GM12878 (cell line): ENCODE measurements around the gene SLC25A39. TPM values are rescaled to one million over a fixed set of nuclear protein-coding genes. Genes with fewer than 3 reads are reported as not detected.

ENCODE experiments used
- ATAC-seq: fragments of 200-7000 bp; cut with Tn5 transposase; 3 replicates; pipeline ENCODE4 v1.9.1; 2020; ENCODE audit warnings: mild to moderate bottlenecking, moderate library complexity
- BruUV-seq: library from RNA; stranded (reverse); fragments of 400-500 nt; replicated peaks from 2 replicates; lab custom pipeline; 2021; lab: Mats Ljungman, UMichigan
- CTCF ChIA-PET: fragments of 300-600 bp; sonication (Branson Sonifier 250); formaldehyde crosslinking; extraction: SDS; loops from one replicate; lab custom pipeline; 2021; ENCODE audit warnings: inconsistent platforms; lab: Yijun Ruan, JAX
- POLR2A ChIA-PET: fragments of 350-600 bp; formaldehyde crosslinking; extraction: SDS; loops from one replicate; lab custom pipeline; 2021; ENCODE audit warnings: inconsistent platforms; lab: Charles Lee
- RAD21 ChIA-PET: fragments of 300-600 bp; sonication (Branson Sonifier 250); formaldehyde crosslinking; loops from one replicate; lab custom pipeline; 2023; ENCODE audit warnings: antibody characterized with exemption; ENCODE audit not compliant: unreplicated experiment; lab: Charles Lee
- SMC1A ChIA-PET: fragments of 300-600 bp; sonication (Branson Sonifier 250); formaldehyde crosslinking; loops from one replicate; lab custom pipeline; 2023; ENCODE audit not compliant: unreplicated experiment, uncharacterized antibody; lab: Charles Lee
- DNase-seq: peaks from one replicate; pipeline ENCODE4 v3.0.0-alpha.2; 2011; ENCODE audit warnings: low read depth, low spot score
- FAIRE-seq: peaks from 3 replicates; lab custom pipeline; 2011; peaks lifted over from hg19 to GRCh38; lab: Jason Lieb, UNC
- H2AFZ ChIP-seq: 2 replicates; pipeline ENCODE4 v1.6.0; 2011; ENCODE audit warnings: low read depth, low read length, control low read depth; ENCODE audit not compliant: control insufficient read depth
- H3K27ac ChIP-seq: 2 replicates; pipeline ENCODE4 v1.5.1; 2011; ENCODE audit warnings: control low read depth; ENCODE audit not compliant: control insufficient read depth, insufficient read depth
- H3K27me3 ChIP-seq, 2 experiments: replicated peaks in 1 of 2; 2 replicates each; pipeline versions ENCODE4 v1.6.0 to v1.6.1; 2011; ENCODE audit warnings: low read length in 1 of 2; ENCODE audit not compliant: control insufficient read depth in 2 of 2, insufficient read depth in 2 of 2
- H3K36me3 ChIP-seq, 2 experiments: 2 replicates each; pipeline ENCODE4 v1.5.1; 2011; ENCODE audit warnings: low read length in 1 of 2; ENCODE audit not compliant: control insufficient read depth in 2 of 2, insufficient read depth in 2 of 2
- H3K4me1 ChIP-seq: 2 replicates; pipeline ENCODE4 v1.6.1; 2011; ENCODE audit warnings: mild to moderate bottlenecking, low read length, moderate library complexity, mixed read lengths; ENCODE audit not compliant: control insufficient read depth, insufficient read depth
- H3K4me2 ChIP-seq: 2 replicates; pipeline ENCODE4 v1.6.0; 2011; ENCODE audit warnings: control low read depth; ENCODE audit not compliant: control insufficient read depth, insufficient read depth
- H3K4me3 ChIP-seq: fragments of 200-600 bp; sonication (generic); 2 replicates; pipeline ENCODE4 v1.5.1; 2016
- H3K79me2 ChIP-seq: 2 replicates; pipeline ENCODE4 v1.6.0; 2011; ENCODE audit warnings: low read length; ENCODE audit not compliant: control insufficient read depth, insufficient read depth
- H3K9ac ChIP-seq: 2 replicates; pipeline ENCODE4 v1.8.0; 2011; ENCODE audit warnings: low read length, control low read depth, mixed read lengths; ENCODE audit not compliant: control insufficient read depth, insufficient read depth
- H3K9me3 ChIP-seq: replicated peaks from 3 replicates; pipeline ENCODE4 v1.5.1; 2011; ENCODE audit warnings: mild to moderate bottlenecking, low read length; ENCODE audit not compliant: control insufficient read depth, insufficient read depth
- H4K20me1 ChIP-seq: 2 replicates; pipeline ENCODE4 v1.6.0; 2011; ENCODE audit not compliant: control insufficient read depth, insufficient read depth
- BHLHE40 ChIP-seq, 2 experiments: fragments of 450-650 bp in 1 of 2; IDR thresholded peaks; 2 replicates each; pipeline ENCODE4 v1.6.1; 2011 to 2017; ENCODE audit warnings: low read depth in 2 of 2, borderline replicate concordance in 1 of 2, improper control_type of control experiment in 1 of 2, low read length in 1 of 2, mild to moderate bottlenecking in 1 of 2
- BMI1 ChIP-seq: fragments of 450-650 bp; IDR thresholded peaks from 2 replicates; pipeline ENCODE4 v1.6.1; 2016; ENCODE audit warnings: mild to moderate bottlenecking, moderate library complexity, borderline replicate concordance
- CREM ChIP-seq: IDR thresholded peaks from 2 replicates; pipeline ENCODE4 v1.6.1; 2014; ENCODE audit warnings: antibody characterized with exemption, low read depth
- MEF2B ChIP-seq: fragments of 450-650 bp; IDR thresholded peaks from 2 replicates; pipeline ENCODE4 v1.6.1; 2018; ENCODE audit warnings: mild to moderate bottlenecking, moderate library complexity; ENCODE audit not compliant: partially characterized antibody, poor library complexity, severe bottlenecking
- POLR2A ChIP-seq: IDR thresholded peaks from 2 replicates; pipeline ENCODE4 v1.6.1; 2011; ENCODE audit warnings: low read depth, mild to moderate bottlenecking, low read length
- RB1 ChIP-seq: fragments of 450-650 bp; formaldehyde crosslinking; IDR thresholded peaks from 2 replicates; pipeline ENCODE4 v1.6.1; 2017; ENCODE audit warnings: mild to moderate bottlenecking, borderline replicate concordance
- ZBED1 ChIP-seq: IDR thresholded peaks from 2 replicates; pipeline ENCODE4 v1.6.1; 2016; ENCODE audit warnings: borderline replicate concordance
- WGBS: methylation state at CpG from one replicate; pipeline ENCODE4 v1.1.6; 2016; ENCODE audit warnings: low lambda C conversion rate; ENCODE audit not compliant: insufficient replicate concordance, insufficient coverage; ENCODE audit errors: missing lambda C conversion rate; 5-methylcytosine and 5-hydroxymethylcytosine counted together
- in situ Hi-C: fragments of 300-500 bp; cut with MboI; formaldehyde crosslinking; loops from 9 replicates; pipeline ENCODE4 v1.14.3; 2018; ENCODE audit warnings: mixed read lengths
- intact Hi-C: fragments of 100-400 bp; cut with micrococcal nuclease; formaldehyde crosslinking; loops from one replicate; pipeline ENCODE4 v1.14.2; 2022; ENCODE audit not compliant: unreplicated experiment
- polyA plus RNA-seq, 11 experiments: library from polyadenylated mRNA; depleted of rRNA in 4 of 11; unstranded in 6 of 11; stranded (reverse) in 5 of 11; fragments of >200 nt; fragmentation: Nextera tagmentation in 4 of 11; fragmentation: Illumina TruSeq in 1 of 11; extraction: Ambion mirVana in 4 of 11; extraction: Trizol in 1 of 11; gene quantifications; 1 replicate in 1 of 11; 2 replicates in 10 of 11; pipeline versions ENCODE4 v1.2.1 to v1.2.3, GENCODE V29; 2011 to 2016; ENCODE audit warnings: inconsistent platforms in 2 of 11, missing spikeins in 2 of 11, low read depth in 1 of 11
- total RNA-seq, 4 experiments: library from RNA; depleted of rRNA in 3 of 4; stranded (reverse); fragments of >200 nt in 3 of 4; fragmentation: Illumina TruSeq in 1 of 4; extraction: Trizol in 1 of 4; gene quantifications; 2 replicates each; pipeline versions ENCODE4 v1.2.1 to v1.2.3, GENCODE V29; 2013 to 2021
- TF ChIP-seq, protein P1 (sequence below): IDR thresholded peaks from 2 replicates; pipeline ENCODE4 v1.6.1; 2011; ENCODE audit warnings: low read depth, mild to moderate bottlenecking, low read length, moderate library complexity, borderline replicate concordance; ENCODE audit errors: extremely low read depth
- TF ChIP-seq, protein P2 (sequence below), 3 experiments: IDR thresholded peaks in 2 of 3; conservative IDR thresholded peaks in 1 of 3; 2 replicates each; pipeline ENCODE4 v1.5.1; 2011; ENCODE audit warnings: low read depth in 3 of 3, low read length in 3 of 3, mild to moderate bottlenecking in 3 of 3, control low read depth in 2 of 3, moderate library complexity in 2 of 3, inconsistent platforms in 1 of 3, mixed read lengths in 1 of 3; ENCODE audit not compliant: control insufficient read depth in 2 of 3, insufficient read depth in 1 of 3; ENCODE audit errors: extremely low read depth in 1 of 3

Gene SLC25A39
- total and polyA plus RNA-seq, 10 of the 15 experiments (the other 5 are each of a cell fraction or from before 2014, with no cell fraction given): 3.5 to 270 (median 150) TPM

DNA sequence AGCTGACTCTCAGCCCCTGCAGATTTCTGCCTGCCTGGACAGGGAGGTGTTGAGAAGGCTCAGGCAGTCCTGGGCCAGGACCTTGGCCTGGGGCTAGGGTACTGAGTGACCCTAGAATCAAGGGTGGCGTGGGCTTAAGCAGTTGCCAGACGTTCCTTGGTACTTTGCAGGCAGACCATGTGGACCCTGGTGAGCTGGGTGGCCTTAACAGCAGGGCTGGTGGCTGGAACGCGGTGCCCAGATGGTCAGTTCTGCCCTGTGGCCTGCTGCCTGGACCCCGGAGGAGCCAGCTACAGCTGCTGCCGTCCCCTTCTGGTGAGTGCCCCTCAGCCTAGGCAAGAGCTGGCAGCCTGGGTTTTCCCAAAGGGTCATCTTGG is 24.4 kb upstream of the SLC25A39 start:
- peaks cover 34% of the 10 kb centered on the region for H3K79me2 ChIP-seq
- intact Hi-C loops: loop anchor here (2.0 to 5.0 kb wide), 2 partner anchors 130 to 147 kb away; partner anchors contain the start of gene UBTF
- peaks cover 18 to 20% of the 10 kb centered on the region in 2 experiments; a peak in 3 of 4 replicates for H3K36me3 ChIP-seq
- peak overlapping the region; percentile 46 for H3K9ac ChIP-seq
- DNase-seq (no peak), FAIRE-seq (peak; percentile 52), ATAC-seq (no peak)
- RAD21 ChIA-PET: interaction anchor here (2.6 kb wide), 1 partner anchor 24 kb away, joined by 8 read pairs; the partner anchor contains the start of gene SLC25A39
- 57% methylated on average over 6 of the region's 6 CpGs for WGBS
- peak; percentile 20; the same call in 1 of the 2 replicates for TF ChIP-seq POLR2A
- no peak for TF ChIP-seq RB1
- H3K9me3 ChIP-seq: no peaks in the 10 kb centered on the region
- CTCF ChIA-PET: interaction anchor here (1.1 to 12.5 kb wide), 8 partner anchors 9 to 439 kb away, joined by 3 to 154 read pairs (median 10); no protein-coding TSS in a partner anchor
- H3K27me3 ChIP-seq: no peaks in the 10 kb centered on the region; a peak in 1 of 4 replicates
- SMC1A ChIA-PET: interaction anchor here (1.7 to 2.5 kb wide), 5 partner anchors 19 to 174 kb away, joined by 4 to 10 read pairs (median 6); no protein-coding TSS in a partner anchor
- H4K20me1 ChIP-seq: no peaks in the 10 kb centered on the region
- no TSS peak for BruUV-seq
- peak overlapping the region; percentile 92 for H3K27ac ChIP-seq
- no peak overlapping the region for H2AFZ ChIP-seq
- H3K4me1 ChIP-seq: peaks cover 44% of the 10 kb centered on the region
- in situ Hi-C loops: no loop called here
- peak overlapping the region; percentile 37; the same call in 1 of the 2 replicates for H3K4me3 ChIP-seq
- peak overlapping the region; percentile 97 for H3K4me2 ChIP-seq
- POLR2A ChIA-PET: interaction anchor here (0.5 to 1.2 kb wide), 3 partner anchors 8 to 208 kb away, joined by 3 read pairs; no protein-coding TSS in a partner anchor

DNA sequence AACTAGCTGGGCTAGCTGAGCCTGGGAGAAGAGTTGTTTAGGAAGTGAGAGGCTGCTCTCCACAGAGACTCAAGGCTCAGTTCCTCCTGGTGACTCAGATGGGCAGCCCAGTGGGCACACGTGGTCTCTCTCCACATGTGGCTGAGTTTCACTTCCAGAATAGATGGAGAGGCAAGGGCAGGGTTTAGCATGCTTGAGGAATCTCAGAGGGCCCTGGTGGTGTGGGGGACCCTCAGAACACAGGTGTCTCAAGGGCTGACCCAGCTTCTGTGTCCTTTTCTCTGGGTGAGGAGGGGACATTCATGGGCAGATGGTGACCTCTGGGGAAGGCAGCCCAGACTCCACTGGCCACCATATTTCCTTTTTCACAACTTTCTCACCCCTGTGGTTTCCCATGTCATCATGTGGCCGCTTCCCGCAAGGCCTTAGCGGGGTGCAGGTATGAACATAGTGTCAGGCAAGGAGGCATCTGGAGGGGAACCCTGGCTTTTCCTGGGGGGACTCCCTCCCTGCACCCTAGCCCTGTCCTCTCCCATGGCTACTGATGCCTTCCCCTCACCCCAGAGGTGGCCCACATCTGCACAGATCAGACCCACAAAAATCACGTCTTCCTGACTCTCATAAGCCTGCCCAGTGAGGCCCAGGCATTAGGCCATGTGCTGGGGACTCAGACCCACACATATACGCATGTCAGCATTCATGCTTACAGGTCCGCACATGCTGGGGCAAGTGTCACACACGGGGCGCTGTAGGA is 23.8 kb upstream of the SLC25A39 start:
- in situ Hi-C loops: no loop called here
- BruUV-seq: no TSS peak
- SMC1A ChIA-PET: interaction anchor here (0.6 to 2.5 kb wide), 15 partner anchors 14 to 1009 kb away, joined by 3 to 12 read pairs (median 5); partner anchors contain the start of gene FAM171A2
- Histone ChIP-seq H3K36me3 (peaks cover 18 to 20% of the 10 kb centered on the region in 2 experiments; a peak in 3 of 4 replicates), H3K4me2 (peak overlapping the region; percentile 97), H3K79me2 (peaks cover 34% of the 10 kb centered on the region), H4K20me1 (no peaks in the 10 kb centered on the region), H3K9ac (peak overlapping the region; percentile 46), H3K4me1 (peaks cover 44% of the 10 kb centered on the region), H3K27ac (peak overlapping the region; percentile 92), H3K4me3 (peak overlapping the region; percentile 37; the same call in 1 of the 2 replicates), H2AFZ (no peak overlapping the region), H3K9me3 (no peaks in the 10 kb centered on the region), H3K27me3 (no peaks in the 10 kb centered on the region)
- WGBS: 12% methylated on average over 9 of the region's 9 CpGs
- ATAC-seq: peak; percentile 77
- intact Hi-C loops: loop anchor here (2.0 to 5.0 kb wide), 2 partner anchors 130 to 146 kb away; partner anchors contain the start of gene UBTF
- DNase-seq: peak; percentile 91
- CTCF ChIA-PET: interaction anchor here (0.7 to 12.5 kb wide), 9 partner anchors 10 to 180 kb away, joined by 3 to 154 read pairs (median 6); partner anchors contain the start of gene SLC25A39
- RAD21 ChIA-PET: interaction anchor here (1.1 to 2.6 kb wide), 7 partner anchors 10 to 138 kb away, joined by 3 to 12 read pairs (median 8); partner anchors contain the start of genes FAM171A2 and SLC25A39
- peak; percentile 97 for FAIRE-seq
- POLR2A ChIA-PET: interaction anchor here (0.8 to 1.6 kb wide), 5 partner anchors 22 to 225 kb away, joined by 3 to 6 read pairs (median 3); partner anchors contain the start of gene HDAC5
- TF ChIP-seq MEF2B (peak; percentile 60), CREM (peak; percentile 62; the same call in 1 of the 2 replicates), ZBED1 (peak; percentile 58; the same call in 1 of the 2 replicates), BMI1 (peak; percentile 64; the same call in 1 of the 2 replicates), BHLHE40 (IDR thresholded peaks at IDR 0.05; ENCODE audit: borderline replicate concordance in 1 of 2, low read depth in 2 of 2, low read length in 1 of 2) (peak; percentile 74 to 81)
- TF ChIP-seq, protein P1, sequence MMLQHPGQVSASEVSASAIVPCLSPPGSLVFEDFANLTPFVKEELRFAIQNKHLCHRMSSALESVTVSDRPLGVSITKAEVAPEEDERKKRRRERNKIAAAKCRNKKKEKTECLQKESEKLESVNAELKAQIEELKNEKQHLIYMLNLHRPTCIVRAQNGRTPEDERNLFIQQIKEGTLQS: peak; percentile 44; the same call in 1 of the 2 replicates
- TF ChIP-seq, protein P2, sequence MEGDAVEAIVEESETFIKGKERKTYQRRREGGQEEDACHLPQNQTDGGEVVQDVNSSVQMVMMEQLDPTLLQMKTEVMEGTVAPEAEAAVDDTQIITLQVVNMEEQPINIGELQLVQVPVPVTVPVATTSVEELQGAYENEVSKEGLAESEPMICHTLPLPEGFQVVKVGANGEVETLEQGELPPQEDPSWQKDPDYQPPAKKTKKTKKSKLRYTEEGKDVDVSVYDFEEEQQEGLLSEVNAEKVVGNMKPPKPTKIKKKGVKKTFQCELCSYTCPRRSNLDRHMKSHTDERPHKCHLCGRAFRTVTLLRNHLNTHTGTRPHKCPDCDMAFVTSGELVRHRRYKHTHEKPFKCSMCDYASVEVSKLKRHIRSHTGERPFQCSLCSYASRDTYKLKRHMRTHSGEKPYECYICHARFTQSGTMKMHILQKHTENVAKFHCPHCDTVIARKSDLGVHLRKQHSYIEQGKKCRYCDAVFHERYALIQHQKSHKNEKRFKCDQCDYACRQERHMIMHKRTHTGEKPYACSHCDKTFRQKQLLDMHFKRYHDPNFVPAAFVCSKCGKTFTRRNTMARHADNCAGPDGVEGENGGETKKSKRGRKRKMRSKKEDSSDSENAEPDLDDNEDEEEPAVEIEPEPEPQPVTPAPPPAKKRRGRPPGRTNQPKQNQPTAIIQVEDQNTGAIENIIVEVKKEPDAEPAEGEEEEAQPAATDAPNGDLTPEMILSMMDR (IDR thresholded peaks at IDR 0.05 in 2 of 3, conservative IDR thresholded peaks at IDR 0.05 in 1 of 3; ENCODE audit: control insufficient read depth in 2 of 3, extremely low read depth in 1 of 3, insufficient read depth in 1 of 3, low read depth in 3 of 3, low read length in 3 of 3): 0 out of 6 replicates have a peak, but pooled peaks of 1 of the 3 experiments have one; percentile 6
